ENCODE results near the gene CSHL1. TPM values are rescaled to one million over a fixed set of nuclear protein-coding genes. Genes with fewer than 3 reads are reported as not detected.

The CSHL1 gene
- total and polyA plus RNA-seq, 8 donors, result not detected

GRCh38 chr17:63945784-63946439 lies 34.9 kb upstream of the CSHL1 start:
- 51 to 68% (median 65%) methylated on average over 5 to 6 of the region's 6 CpGs for WGBS, 5 donors
- TF ChIP-seq EP300 (IDR thresholded peaks at IDR 0.05), result no peak
- no peak for TF ChIP-seq CTCF (IDR thresholded peaks at IDR 0.05)
- TF ChIP-seq POLR2A (IDR thresholded peaks at IDR 0.05), result no peak
- TF ChIP-seq POLR2AphosphoS5 (IDR thresholded peaks at IDR 0.05), result no peak
- Histone ChIP-seq H3K27me3 (peaks cover 0 to 36% (median 0%) of the 10 kb centered on the region in 3 donors), H3K9me3 (no peaks in the 10 kb centered on the region), H3K36me3 (no peaks in the 10 kb centered on the region), H3K4me1 (peaks cover 0 to 16% (median 6%) of the 10 kb centered on the region in 4 donors), H3K27ac (no peak overlapping the region), H3K4me3 (no peak overlapping the region)
- intact Hi-C loops (cut with DNase I; ENCODE audit: low total_unique reads), result no loop called here
- DNase-seq, result no peak

GRCh38 chr17:63944736-63945499 lies 33.9 kb upstream of the CSHL1 start:
- Histone ChIP-seq H3K4me1 (peaks cover 0 to 16% (median 6%) of the 10 kb centered on the region in 4 donors), H3K27me3 (peaks cover 0 to 26% (median 0%) of the 10 kb centered on the region in 3 donors), H3K9me3 (no peaks in the 10 kb centered on the region), H3K27ac (no peak overlapping the region), H3K4me3 (no peak overlapping the region), H3K36me3 (no peaks in the 10 kb centered on the region)
- no peak for TF ChIP-seq EP300 (IDR thresholded peaks at IDR 0.05)
- TF ChIP-seq POLR2AphosphoS5 (IDR thresholded peaks at IDR 0.05), result no peak
- TF ChIP-seq CTCF (IDR thresholded peaks at IDR 0.05), result no peak
- no peak for TF ChIP-seq POLR2A (IDR thresholded peaks at IDR 0.05)
- 85 to 88% (median 87%) methylated on average over 19 to 24 of the region's 24 CpGs for WGBS, 5 donors
- no peak for DNase-seq
- intact Hi-C loops (cut with DNase I; ENCODE audit: low total_unique reads), result no loop called here

GRCh38 chr17:63943745-63944144 lies 32.7 kb upstream of the CSHL1 start:
- Histone ChIP-seq H3K4me3 (no peak overlapping the region), H3K36me3 (no peaks in the 10 kb centered on the region), H3K27me3 (peaks cover 0 to 15% (median 0%) of the 10 kb centered on the region in 3 donors), H3K9me3 (no peaks in the 10 kb centered on the region), H3K27ac (no peak overlapping the region), H3K4me1 (peaks cover 0 to 16% (median 6%) of the 10 kb centered on the region in 4 donors)
- intact Hi-C loops (cut with DNase I; ENCODE audit: low total_unique reads), result no loop called here
- 76 to 82% (median 80%) methylated on average over 9 of the region's 9 CpGs for WGBS, 5 donors
- DNase-seq, result no peak
- TF ChIP-seq CTCF (IDR thresholded peaks at IDR 0.05) (no peak), POLR2A (IDR thresholded peaks at IDR 0.05) (no peak), POLR2AphosphoS5 (IDR thresholded peaks at IDR 0.05) (no peak), EP300 (IDR thresholded peaks at IDR 0.05) (no peak)

GRCh38 chr17:63942309-63942985 lies 31.4 kb upstream of the CSHL1 start:
- DNase-seq, result no peak
- TF ChIP-seq EP300 (IDR thresholded peaks at IDR 0.05), result no peak
- no peak for TF ChIP-seq POLR2AphosphoS5 (IDR thresholded peaks at IDR 0.05)
- TF ChIP-seq CTCF (IDR thresholded peaks at IDR 0.05), result no peak
- TF ChIP-seq POLR2A (IDR thresholded peaks at IDR 0.05), result no peak
- H3K9me3 ChIP-seq, result no peaks in the 10 kb centered on the region
- no peak overlapping the region for H3K4me3 ChIP-seq
- 88 to 96% (median 92%) methylated on average over 18 to 21 of the region's 21 CpGs for WGBS, 5 donors
- no peaks in the 10 kb centered on the region for H3K36me3 ChIP-seq
- intact Hi-C loops (cut with DNase I; ENCODE audit: low total_unique reads), result no loop called here
- peaks cover 0 to 16% (median 6%) of the 10 kb centered on the region in 4 donors for H3K4me1 ChIP-seq
- no peak overlapping the region for H3K27ac ChIP-seq
- peaks cover 0 to 7% (median 0%) of the 10 kb centered on the region in 3 donors for H3K27me3 ChIP-seq
